HG03139 (cell line): Measurements from ENCODE around the gene SLC1A2.

Experiments used
- ATAC-seq: cut with Tn5 transposase; IDR thresholded peaks from one replicate; pipeline ENCODE4 v1.9.1; 2021; ENCODE audit not compliant: unreplicated experiment

SLC1A2 gene

DNA sequence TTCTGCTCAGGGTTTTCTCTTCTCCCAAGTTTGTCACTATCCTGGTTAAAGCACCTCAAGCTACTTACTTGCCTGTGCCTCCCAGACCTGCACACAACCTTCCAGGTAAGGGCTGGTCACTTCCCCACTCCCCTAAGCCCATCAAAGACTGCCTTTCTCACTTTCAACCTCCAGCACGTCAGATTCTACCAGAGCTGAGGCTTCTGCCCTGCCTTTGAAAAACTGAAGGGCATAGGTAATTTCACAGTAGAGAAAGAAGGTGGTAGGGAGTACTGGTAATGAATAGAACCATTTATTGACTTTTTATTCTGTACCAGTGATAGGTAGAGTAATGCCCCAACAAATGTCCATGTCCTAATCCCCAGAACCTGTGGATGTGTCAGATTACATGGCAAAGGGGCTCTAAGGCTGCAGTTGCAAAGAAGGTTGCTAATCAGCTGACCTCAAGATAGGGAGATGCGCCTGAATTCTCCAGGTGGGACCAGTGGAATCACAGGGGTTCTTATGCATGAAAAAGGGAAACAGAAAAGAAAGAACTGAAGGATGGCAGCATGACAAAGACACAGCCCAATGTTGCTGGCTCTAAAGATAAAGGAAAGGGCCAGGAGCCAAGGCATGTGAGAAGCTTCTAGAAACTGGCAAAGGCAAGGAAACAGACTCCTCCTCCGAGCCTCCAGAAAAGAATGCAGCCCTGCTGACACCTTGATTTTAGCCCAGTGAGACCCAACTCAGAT lies 89.0 kb downstream of the SLC1A2 start:
- ATAC-seq = no peak

DNA sequence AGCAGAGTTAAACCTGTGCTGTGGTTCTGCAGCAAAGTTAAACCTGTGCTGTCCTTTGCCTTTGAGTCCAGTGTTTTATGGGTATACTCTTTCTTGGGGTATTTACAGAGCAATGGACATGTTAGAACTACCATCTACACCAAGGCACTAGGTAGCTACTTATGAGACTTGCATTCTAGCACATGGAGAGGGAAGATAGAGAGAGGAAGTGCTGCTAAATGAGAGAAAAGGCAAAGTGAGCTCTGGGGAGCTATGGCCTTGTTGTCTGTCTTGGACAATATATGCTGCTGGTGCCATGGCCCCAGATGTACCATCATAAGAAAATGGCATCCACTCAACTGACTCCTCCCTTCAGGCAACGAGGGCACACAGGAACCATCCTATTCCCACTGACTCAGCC lies 91.5 kb downstream of the SLC1A2 start:
- ATAC-seq = no peak

DNA sequence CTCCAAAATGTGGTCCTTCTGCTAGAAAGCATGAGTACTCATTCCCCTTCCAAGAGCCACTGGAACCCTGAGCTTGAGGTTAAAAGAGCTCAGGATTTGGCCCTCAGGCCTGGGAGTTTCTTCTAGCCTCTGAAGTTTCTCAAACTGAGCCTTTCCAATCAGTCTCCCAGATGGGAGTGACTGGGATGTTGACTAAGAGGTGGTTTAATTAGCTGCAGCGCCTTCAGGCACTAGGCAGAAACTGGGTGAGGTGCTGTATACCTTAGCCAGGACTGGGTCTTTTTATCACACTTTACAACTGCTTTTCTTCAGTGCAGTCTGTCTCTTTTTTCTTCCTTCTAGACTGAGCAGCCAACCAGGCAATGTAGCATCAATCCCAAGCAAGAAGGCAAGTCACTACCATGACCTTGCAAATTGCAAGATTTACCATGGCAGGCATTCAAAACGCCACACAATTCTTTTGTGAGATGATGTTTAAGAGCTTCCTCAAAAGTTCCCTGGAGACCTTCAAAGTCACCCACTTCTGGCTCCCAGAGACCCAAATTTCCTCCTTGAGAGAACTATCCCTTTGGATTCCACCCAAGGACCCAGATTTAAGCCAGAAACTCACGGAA lies 93.0 kb downstream of the SLC1A2 start:
- ATAC-seq = no peak

DNA sequence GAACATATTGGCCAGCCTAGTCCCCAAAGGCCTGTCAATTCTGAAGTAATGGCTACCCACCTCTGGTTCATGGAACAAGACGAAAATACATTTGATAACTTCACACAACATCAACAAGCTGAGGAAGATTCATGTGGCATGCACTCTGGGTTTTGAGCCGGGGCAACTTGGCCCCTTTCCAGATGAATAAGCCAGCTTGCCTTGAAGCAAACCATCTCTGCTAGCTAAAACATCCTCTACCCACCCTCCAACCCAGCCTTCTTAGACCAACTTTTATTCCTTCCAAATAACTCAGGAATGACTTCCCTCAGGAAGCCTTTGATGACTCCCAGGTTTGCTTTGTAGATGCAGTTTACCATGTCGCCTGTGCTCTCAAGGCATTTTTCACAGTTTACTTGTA lies 94.4 kb downstream of the SLC1A2 start:
- ATAC-seq = no peak

DNA sequence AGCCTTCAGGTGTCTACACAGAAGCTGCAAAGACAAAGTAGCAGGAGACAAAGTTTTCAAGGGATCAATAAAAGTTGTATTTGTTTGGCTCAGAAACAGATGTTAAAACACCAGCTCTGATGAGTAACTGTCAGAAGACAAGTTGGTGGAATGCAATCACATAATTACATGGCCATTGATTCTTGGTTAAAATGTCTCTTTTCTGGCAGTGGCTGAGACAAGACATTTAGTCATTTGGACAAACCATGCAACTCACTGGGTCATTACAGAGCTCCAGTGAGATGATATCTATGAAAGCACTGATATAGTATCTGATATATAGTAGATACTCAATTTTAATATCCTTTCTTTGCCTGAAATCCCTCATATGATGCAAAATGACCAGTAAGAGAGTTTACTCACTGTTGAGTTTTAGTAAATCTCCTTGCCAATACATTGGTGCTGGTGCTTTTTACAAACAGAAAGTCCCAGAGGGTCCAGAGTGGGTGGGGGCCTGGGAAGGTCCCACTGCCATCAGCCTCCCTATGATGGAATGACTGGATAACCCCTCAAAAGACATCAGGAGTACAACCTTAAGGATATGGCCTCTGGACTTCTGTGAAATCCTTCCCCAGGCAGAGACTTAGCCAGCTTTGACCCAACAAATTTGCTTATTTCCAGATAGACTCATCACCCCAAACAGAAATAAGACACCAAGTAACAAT lies 95.0 kb downstream of the SLC1A2 start:
- no peak for ATAC-seq

DNA sequence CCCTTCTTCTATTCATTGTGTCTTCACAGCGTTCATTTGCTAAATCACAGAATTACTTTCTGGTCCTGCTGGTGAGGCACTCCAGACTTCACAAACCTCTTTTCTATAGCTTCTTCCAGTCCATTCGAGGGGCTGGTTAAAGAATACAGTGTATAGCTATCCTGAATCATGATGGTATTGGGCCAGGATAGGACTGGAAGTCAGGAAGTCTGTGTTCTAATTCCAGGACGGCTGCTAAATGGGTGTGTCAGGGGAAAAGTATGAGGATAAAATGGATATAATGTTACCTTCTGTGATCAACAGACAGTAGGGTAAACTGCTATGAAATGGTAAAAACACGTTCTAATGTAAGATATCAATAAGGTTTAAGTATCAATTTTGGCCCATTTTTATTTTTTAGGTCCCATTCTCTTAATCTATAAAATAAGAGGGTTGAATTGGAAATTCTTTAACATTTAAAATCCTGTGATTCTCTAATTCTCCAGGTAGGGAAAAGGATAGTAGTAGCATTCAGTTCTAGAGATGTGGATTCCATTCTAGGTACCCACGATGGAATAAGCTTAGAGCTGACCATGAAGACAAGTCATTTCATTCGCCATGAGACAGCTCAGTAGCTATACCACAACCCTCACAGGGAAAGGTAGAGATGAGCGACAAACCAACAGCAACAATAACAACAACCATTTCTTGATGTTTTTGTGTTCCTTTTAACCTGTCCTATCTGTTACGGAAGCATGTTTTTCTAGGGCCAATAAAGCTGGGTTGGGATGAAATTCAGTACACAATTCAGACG lies 96.1 kb downstream of the SLC1A2 start:
- no peak for ATAC-seq

DNA sequence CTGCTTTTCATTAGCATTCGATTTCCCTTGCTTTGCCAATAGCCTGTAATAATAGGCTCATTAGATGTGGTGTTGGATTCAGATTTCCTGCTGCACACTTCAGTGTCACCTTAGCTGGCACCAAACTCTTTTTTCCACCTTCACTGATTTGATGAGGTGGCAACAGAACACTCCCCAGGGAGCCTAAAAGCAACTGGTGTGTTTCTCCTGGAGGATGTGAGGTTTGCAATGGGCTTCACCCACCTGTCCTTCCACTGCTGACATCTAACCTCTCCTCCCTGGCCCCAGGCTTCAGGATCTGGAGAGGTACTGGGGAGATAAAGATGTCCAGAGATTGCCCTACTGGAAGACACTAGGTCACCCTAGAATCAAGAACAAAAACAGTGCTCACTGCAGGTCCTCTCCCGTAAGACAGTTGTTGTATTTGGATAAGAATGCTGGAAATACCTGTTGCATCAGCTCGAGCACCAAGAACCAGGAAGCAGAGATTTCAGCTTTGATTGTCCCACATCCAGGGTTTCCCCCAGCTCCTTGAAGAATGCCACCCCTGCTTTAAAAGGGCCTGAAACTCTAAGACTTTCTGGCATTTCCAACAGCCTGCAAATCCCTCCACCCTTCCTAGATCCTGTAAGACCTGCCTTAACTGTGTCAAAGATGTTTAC lies 96.9 kb downstream of the SLC1A2 start:
- no peak for ATAC-seq

DNA sequence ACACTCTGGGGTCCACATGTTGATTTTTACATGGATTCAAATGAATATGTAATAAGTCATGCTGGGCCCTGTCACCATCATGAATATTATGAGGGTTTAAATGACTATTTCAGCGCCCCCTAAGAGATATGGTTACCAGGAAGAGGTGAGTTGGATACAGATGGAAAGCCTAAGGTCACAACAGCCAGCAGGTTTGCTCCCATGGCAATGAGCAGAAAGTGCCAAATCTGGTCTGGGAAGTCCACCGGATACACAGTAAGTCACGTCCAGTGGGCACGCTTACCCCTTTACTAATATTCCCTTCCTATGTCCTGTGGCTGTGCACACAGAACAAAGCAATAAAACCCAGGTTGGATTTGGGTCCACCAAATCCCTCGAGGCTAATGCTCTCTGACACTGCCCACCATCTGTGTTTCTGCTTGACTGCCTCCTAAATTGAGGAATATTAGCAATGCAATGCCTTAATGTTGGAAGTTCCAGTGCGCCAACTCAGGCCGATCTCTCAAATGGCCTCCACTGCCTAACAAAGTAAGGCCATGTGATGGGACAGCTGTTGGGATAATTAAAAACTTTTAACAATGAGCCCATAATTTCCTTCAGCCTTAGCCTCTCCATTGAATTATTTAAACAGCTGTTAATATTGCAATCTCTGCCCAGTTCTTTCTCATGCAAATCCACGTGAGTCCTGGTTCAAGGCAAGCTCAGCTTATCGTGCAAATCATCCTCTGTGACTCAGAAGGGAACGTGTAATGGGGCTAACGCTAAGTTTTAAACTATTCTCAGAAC lies 97.6 kb downstream of the SLC1A2 start:
- no peak for ATAC-seq

DNA sequence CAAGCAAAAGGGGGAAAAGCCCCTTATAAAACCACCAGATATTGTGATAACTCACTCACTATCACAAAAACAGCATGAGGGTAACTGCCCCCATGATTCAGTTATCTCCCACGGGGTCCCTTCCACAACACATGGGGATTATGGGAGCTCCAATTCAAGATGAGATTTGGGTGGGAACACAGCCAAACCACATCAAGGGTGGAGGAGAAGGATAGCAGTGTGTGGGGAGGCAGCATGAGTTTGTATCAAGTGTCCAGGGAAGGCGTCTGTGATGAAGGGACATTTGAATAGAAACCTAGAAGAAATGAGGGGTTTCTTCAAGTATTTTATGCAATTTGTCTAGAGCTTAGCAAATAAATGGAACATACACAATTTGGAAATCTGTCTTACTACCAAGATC lies 98.2 kb downstream of the SLC1A2 start:
- no peak for ATAC-seq

DNA sequence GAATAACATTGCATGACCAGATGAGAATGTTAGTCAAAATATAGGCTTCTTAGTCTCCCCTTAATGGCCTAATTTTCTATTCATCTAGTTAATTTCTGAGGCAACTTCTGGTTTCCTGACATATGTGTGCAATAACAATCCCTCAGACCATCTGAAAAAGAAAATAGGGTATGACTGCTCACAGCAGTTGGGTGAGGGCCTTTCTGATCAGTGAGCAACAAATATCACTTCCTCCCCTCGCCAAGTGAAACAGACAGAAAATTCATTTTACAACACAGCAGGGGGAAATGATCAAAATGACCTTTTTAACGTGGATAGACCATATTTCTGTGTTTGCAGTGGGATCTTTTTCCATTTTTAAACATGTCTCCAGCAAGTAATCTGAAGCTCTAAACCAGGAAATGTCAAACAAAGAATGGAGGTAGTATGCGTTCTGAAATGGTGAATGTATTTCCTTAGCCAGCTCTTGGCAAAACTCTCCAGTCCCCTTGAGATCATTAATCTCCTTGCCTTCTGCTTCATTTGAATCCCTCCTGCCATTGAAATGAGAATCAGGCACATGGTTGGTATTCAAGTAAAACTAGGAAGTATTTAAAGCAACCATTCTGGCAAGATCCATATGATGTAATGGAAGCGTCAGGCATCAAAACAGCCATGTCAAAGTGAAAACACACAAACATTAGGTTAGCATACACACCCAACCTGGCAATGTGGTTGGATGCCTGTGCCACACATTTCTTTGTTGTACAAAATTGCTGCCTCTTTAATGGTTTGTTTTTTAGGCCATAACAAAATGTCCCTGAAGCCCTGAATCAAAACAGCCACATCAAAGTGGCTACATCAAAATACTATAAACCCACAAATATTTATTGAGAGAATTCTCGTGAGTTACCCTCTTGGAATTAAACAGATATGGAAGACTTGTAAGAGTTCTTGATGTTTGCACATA lies 100.1 kb downstream of the SLC1A2 start:
- no peak for ATAC-seq

DNA sequence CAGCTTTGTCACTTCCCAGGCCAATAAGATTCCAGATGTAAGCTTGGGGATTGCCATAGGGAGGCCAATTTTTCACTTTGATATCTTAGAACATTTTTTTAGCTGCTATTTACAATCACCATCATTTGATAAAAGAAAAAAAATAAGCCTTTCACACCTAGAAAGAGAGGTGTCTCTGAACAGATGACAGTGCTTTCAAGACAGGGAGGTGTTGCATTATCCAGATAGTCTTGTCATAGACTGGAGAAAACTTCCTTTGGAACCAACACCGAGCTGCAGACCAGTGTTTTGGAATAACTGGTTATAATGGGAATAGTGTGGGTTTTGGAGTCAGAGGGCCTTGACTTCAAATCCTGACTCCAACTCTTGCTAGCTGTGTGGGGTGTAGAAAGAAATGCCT lies 101.0 kb downstream of the SLC1A2 start:
- ATAC-seq = no peak

DNA sequence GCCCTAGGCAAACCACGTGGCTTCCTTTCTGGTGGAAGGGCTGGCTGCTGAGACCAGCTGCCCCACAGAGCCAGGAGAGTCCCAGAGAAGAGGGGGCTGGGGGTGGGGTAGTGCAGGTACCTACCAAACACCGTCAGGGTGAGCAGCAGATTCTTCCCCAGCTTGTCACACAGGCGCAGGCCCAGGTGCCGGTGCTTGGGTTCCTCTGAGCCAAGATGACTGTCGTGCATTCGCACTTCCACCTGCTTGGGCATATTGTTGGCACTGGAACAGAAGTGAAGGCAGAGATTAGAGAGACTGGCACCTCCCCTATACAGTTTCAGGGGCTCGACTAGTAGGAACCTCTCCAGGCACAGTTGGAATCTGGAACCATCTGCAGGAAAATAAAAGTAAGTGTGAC lies 102.1 kb downstream of the SLC1A2 start:
- ATAC-seq = no peak

DNA sequence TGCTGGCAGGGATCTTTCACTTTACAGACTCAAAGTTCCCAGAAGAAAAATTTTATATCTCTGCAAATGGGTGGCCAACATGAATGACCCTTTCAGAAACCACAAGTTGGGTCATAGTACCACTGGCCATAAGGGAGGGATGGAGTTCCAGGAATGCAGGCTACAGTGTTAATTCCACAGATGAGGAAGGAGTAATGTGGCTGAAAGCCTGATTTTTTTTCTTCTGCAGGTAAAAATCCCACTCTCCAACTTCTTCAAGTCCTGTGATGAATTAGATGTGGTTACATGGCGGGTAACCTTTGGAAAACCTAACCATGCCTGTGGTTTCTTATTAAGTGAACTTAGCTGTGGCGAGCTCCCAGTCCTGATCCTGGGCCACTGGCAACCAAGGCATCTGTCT lies 103.2 kb downstream of the SLC1A2 start:
- no peak for ATAC-seq

DNA sequence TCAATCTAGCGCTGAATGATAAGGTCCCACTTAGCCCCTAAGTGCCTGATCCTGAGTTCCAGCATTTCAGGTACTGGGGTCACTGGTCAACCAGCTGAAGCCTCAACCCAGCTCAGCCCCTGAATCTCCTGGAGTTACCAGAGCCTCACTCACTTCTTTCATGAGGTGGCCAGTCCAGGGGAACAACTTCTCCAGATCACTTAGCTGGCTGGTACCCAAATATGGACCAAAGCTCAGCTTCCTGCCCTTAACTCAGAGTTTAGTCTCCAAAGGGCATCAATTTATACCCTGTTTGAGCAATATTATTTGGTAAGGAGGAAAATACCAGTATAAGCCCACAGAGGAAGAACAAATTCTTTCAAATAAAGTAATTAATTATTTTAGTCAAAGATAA lies 105.6 kb downstream of the SLC1A2 start:
- peak; percentile 14 for ATAC-seq

DNA sequence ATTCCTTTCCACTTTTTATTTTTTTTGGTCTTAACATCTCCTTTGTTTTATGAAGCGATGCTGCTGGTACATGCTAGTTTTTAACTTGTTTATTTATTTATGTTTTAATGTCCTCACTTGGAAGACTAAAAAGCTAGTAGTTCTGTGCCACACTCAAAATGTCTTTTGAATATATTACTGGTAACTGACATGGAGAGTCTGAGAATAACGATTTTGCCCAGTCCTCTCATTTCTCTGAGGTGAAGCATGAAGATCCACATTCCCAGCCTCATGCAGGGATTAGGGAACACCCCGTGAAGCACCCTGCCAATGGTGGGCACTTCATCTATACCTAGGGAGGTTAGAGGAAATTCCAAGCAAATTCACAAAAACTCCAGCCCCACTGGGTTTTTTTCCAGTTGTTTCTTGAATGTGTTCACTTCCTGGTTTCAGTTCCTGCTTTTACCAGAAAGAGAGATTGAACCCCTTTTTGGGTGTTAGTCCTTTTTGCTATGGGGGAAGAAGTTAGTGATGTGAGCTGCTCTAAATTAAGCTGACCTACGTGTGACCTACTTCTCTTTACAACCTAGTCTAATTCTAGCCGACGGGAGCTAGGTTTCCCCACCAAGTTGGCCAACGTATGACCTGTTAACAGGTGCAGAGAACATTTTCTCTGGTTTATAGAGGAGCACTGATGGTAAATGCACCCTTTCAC lies 106.1 kb downstream of the SLC1A2 start:
- ATAC-seq = peak; percentile 72

DNA sequence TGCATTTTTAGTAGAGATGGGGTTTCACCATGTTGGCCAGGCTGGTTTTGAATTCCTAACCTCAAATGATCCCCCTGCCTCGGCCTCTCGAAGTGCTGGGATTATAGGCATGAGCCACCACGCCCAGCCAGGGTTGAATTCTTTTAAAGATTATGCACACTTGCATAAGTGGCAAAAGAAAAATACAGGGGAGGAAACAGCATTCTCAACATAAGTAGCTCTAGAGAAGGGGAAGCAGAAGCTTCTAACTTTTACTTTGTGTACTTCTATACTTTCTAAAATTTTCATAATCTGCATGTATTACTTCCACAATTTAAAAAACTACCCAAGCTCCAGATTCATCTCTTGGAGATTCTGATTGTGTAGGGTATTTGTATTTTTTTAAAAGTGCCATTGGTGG lies 108.0 kb downstream of the SLC1A2 start:
- ATAC-seq = no peak

DNA sequence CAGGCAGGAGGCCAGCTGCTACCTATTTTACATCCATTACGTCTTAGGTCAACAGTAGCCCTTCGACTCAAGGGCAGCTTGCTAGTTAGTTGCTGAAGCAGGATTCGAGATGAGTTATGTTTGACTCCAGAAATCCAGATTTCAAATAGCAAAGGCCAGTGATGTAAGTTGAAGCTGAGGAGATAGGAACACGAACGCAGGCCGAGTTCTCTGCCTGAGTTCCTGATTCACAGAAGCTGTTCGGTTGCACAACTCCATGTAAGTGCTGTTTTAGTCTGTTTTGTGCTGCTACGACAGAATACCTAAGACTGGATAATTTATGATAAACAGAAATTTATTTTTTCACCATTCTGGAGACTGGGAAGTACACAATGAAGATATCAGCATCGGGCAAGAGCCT lies 111.2 kb downstream of the SLC1A2 start:
- ATAC-seq = no peak

DNA sequence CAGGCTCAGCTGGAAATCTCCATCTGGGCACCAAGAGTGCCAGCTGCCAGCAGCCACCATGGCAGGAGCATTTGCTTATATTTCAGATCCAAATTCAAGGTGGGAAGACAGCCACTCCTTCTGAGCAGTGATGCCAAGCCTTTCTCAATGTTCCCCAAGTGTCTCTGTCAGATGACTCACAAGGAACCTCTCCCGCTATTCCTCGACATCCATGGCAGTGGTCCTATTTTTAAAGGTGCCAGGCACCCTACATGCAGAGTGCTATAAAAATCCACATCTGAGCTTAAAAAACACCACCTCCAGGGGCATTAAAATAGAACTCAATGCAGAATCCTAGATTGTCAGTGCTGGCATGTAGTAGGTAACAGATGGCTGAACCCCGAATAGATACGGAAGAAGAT lies 112.1 kb downstream of the SLC1A2 start:
- no peak for ATAC-seq
